GM12892 (cell line): ENCODE results near the gene PSME4.
"Not testable (repeated sequence)": the region's sequence is repeated elsewhere in the genome, so short reads cannot be mapped to it uniquely, and the experiment has no call there.

ENCODE experiments used
- POLR2A ChIP-seq: IDR thresholded peaks from 2 replicates; pipeline ENCODE4 v1.6.1; 2011; ENCODE audit warnings: low read depth, low read length, control low read depth
- POLR2AphosphoS5 ChIP-seq: IDR thresholded peaks from 2 replicates; pipeline ENCODE4 v1.6.1; 2011; ENCODE audit warnings: low read depth, low read length, control low read depth
- TAF1 ChIP-seq: IDR thresholded peaks from 2 replicates; pipeline ENCODE4 v1.6.1; 2011; ENCODE audit warnings: low read depth, mild to moderate bottlenecking, control low read depth, low read length, borderline replicate concordance

DNA sequence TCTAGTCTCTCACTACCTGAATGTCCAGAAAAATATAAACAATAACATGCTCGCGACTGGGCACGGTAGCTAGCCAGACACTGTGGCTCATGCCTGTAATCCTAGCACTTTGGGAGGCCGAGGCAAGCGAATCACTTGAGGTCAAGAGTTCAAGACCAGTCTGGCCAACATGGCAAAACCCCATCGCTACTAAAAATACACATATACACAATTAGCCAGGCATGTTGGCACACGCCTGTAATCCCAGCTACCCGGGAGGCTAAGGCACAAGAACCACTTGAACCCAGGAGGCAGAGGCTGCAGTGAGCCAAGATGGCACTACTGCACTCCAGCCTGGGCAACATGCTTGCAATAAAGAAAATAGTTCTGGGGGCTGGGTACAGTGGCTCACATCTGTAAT, 44.5 kb downstream of the PSME4 start:
- not testable (repeated sequence) for TF ChIP-seq POLR2A, TAF1, POLR2AphosphoS5
